MM.1S (cell line): ENCODE results near the gene CTBP1.

ENCODE experiments used
- DNase-seq: peaks from one replicate; pipeline ENCODE4 v3.0.0-alpha.2; 2015
- H2AFZ ChIP-seq: fragments of 300-600 bp; sonication (generic); 2 replicates; pipeline ENCODE4 v1.6.0; 2016; ENCODE audit warnings: antibody characterized with exemption, low read length
- H3F3A ChIP-seq: fragments of 300-600 bp; sonication (generic); 2 replicates; pipeline ENCODE4 v1.6.1; 2016; ENCODE audit warnings: mild to moderate bottlenecking, antibody characterized with exemption, low read length, moderate library complexity, mixed read lengths; ENCODE audit not compliant: insufficient read depth
- H3K27ac ChIP-seq: fragments of 300-600 bp; sonication (generic); 2 replicates; pipeline ENCODE4 v1.5.1; 2016; ENCODE audit warnings: mild to moderate bottlenecking, low read length
- H3K27me3 ChIP-seq: fragments of 300-600 bp; sonication (generic); replicated peaks from 2 replicates; pipeline ENCODE4 v1.6.0; 2016; ENCODE audit warnings: low read length; ENCODE audit not compliant: insufficient read depth
- H3K36me3 ChIP-seq: fragments of 300-600 bp; sonication (generic); replicated peaks from 2 replicates; pipeline ENCODE4 v1.6.1; 2016; ENCODE audit warnings: mild to moderate bottlenecking, low read length, mixed read lengths; ENCODE audit not compliant: insufficient read depth
- H3K4me1 ChIP-seq: fragments of 300-600 bp; sonication (generic); 2 replicates; pipeline ENCODE4 v1.6.1; 2016; ENCODE audit warnings: low read length, mixed read lengths
- H3K4me2 ChIP-seq: fragments of 300-600 bp; sonication (generic); 2 replicates; pipeline ENCODE4 v1.6.0; 2016; ENCODE audit warnings: low read depth, low read length
- H3K4me3 ChIP-seq: fragments of 300-600 bp; sonication (generic); 2 replicates; pipeline ENCODE4 v1.5.1; 2016; ENCODE audit warnings: low read length, mixed read lengths
- H3K79me2 ChIP-seq: fragments of 300-600 bp; sonication (generic); 2 replicates; pipeline ENCODE4 v1.6.1; 2016; ENCODE audit warnings: mixed run types, low read length, mixed read lengths
- H3K9ac ChIP-seq: fragments of 300-600 bp; sonication (generic); 2 replicates; pipeline ENCODE4 v1.6.1; 2016; ENCODE audit warnings: low read length, mixed read lengths
- H3K9me2 ChIP-seq: fragments of 300-600 bp; sonication (generic); replicated peaks from 2 replicates; pipeline ENCODE4 v1.6.1; 2016; ENCODE audit warnings: mild to moderate bottlenecking, low read length, mixed read lengths; ENCODE audit not compliant: insufficient read depth
- H3K9me3 ChIP-seq: fragments of 300-600 bp; sonication (generic); replicated peaks from 2 replicates; pipeline ENCODE4 v1.6.1; 2016; ENCODE audit warnings: mild to moderate bottlenecking, low read length, mixed read lengths; ENCODE audit not compliant: insufficient read depth
- H4K20me1 ChIP-seq: fragments of 300-600 bp; sonication (generic); 2 replicates; pipeline ENCODE4 v1.6.1; 2016; ENCODE audit warnings: mild to moderate bottlenecking, low read length, moderate library complexity, mixed read lengths; ENCODE audit not compliant: insufficient read depth
- EZH2 ChIP-seq: fragments of 300-600 bp; sonication (generic); optimal IDR thresholded peaks from 2 replicates; pipeline ENCODE3; 2017; ENCODE audit warnings: low read depth, mild to moderate bottlenecking, antibody characterized with exemption, low read length, mixed read lengths
- EZH2phosphoT487 ChIP-seq: fragments of 300-600 bp; sonication (generic); IDR thresholded peaks from 2 replicates; pipeline ENCODE4 v1.6.1; 2018; ENCODE audit warnings: antibody characterized with exemption, low read length
- TF ChIP-seq, protein P1 (sequence below): fragments of 300-600 bp; sonication (generic); IDR thresholded peaks from 2 replicates; pipeline ENCODE4 v1.5.1; 2016; ENCODE audit warnings: antibody characterized with exemption, low read length, mixed read lengths

The CTBP1 gene

DNA sequence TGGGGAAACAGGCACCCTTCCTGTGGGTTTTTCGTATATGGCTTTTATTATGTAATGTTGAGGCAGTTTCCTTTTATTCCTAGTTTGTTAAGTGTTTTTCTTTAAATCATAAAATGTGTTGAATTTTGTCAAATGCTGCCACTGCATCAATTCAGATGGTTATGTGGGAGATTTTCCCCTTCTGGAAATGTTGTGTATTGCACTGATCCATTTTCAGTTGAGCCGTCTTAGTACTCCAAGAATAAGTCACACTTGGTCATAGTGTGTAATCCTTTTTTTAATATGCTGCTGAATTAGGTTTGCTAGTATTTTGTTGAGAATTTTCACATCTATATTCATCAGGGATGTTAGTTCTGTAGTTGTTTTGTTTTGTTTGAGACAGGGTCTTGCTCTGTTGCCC, 9.5 kb upstream of the CTBP1 start:
- no peak for TF ChIP-seq EZH2
- no peak for TF ChIP-seq EZH2phosphoT487
- TF ChIP-seq, protein P1, sequence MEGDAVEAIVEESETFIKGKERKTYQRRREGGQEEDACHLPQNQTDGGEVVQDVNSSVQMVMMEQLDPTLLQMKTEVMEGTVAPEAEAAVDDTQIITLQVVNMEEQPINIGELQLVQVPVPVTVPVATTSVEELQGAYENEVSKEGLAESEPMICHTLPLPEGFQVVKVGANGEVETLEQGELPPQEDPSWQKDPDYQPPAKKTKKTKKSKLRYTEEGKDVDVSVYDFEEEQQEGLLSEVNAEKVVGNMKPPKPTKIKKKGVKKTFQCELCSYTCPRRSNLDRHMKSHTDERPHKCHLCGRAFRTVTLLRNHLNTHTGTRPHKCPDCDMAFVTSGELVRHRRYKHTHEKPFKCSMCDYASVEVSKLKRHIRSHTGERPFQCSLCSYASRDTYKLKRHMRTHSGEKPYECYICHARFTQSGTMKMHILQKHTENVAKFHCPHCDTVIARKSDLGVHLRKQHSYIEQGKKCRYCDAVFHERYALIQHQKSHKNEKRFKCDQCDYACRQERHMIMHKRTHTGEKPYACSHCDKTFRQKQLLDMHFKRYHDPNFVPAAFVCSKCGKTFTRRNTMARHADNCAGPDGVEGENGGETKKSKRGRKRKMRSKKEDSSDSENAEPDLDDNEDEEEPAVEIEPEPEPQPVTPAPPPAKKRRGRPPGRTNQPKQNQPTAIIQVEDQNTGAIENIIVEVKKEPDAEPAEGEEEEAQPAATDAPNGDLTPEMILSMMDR: no peak
- Histone ChIP-seq H3K27ac (no peak overlapping the region), H3K27me3 (no peaks in the 10 kb centered on the region)

DNA sequence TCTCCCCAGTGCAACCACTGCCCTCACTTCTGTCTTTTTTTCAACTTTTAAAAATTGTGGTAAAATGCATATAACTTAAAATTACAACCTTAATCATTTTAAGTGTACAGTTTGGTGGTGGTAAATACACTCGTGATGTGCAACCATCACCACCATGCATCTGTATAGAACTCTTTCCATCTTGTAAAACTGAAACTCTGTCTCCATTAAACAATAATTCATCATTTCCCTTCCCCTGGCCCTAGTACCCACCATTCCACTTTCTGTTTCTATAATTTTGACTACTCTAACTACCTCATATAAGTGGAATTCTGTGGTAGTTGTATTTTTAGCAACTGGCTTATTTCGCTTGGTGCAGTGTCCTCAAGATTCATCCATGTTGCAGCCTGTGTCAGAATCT, 6.8 kb upstream of the CTBP1 start:
- Histone ChIP-seq H3K9ac (no peak overlapping the region), H3F3A (no peaks in the 10 kb centered on the region), H3K4me2 (no peak overlapping the region), H3K4me1 (no peaks in the 10 kb centered on the region), H3K27me3 (no peaks in the 10 kb centered on the region), H3K79me2 (no peaks in the 10 kb centered on the region), H3K9me3 (no peaks in the 10 kb centered on the region), H3K4me3 (no peak overlapping the region), H4K20me1 (no peaks in the 10 kb centered on the region), H2AFZ (no peak overlapping the region), H3K9me2 (no peaks in the 10 kb centered on the region), H3K36me3 (no peaks in the 10 kb centered on the region), H3K27ac (no peak overlapping the region)
- no peak for DNase-seq
- no peak for TF ChIP-seq EZH2phosphoT487
- TF ChIP-seq, protein P1: no peak
- TF ChIP-seq EZH2: no peak

More for the DNA sequence above, 9.5 kb upstream of the CTBP1 start:
- H3K4me3 ChIP-seq: no peak overlapping the region
- no peak overlapping the region for H3K9ac ChIP-seq
- no peaks in the 10 kb centered on the region for H3K9me3 ChIP-seq
- H3K4me1 ChIP-seq: no peaks in the 10 kb centered on the region
- no peak overlapping the region for H3K4me2 ChIP-seq
- H4K20me1 ChIP-seq: no peaks in the 10 kb centered on the region
- no peaks in the 10 kb centered on the region for H3K79me2 ChIP-seq
- no peaks in the 10 kb centered on the region for H3F3A ChIP-seq
- H2AFZ ChIP-seq: no peak overlapping the region
- no peaks in the 10 kb centered on the region for H3K36me3 ChIP-seq
- no peaks in the 10 kb centered on the region for H3K9me2 ChIP-seq
- no peak for DNase-seq

DNA sequence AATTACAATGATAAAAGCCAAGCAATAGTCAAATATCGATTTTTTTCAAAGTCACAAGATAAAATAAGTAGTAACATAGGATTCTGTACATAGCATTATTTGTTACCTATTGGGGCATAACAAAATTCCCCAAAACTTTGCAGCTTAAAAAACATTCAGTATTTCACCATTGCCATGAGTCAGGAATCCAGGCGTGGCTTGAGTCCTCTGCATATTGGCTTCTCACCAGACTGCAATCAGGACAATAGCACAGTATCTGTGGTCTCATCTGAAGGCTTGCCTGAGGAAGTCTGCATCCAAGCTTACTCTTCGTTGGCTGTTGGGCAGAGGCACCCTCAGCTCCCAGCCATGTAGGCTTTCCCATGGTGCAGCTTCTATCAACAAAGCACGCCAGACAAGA, 6.2 kb upstream of the CTBP1 start:
- H3K4me3 ChIP-seq: no peak overlapping the region
- H2AFZ ChIP-seq: no peak overlapping the region
- no peaks in the 10 kb centered on the region for H3K9me3 ChIP-seq
- no peak overlapping the region for H3K9ac ChIP-seq
- peaks cover 1% of the 10 kb centered on the region for H3K79me2 ChIP-seq
- H3K9me2 ChIP-seq: no peaks in the 10 kb centered on the region
- 0 out of 2 replicates have a peak, but pooled peaks cover under 1% of the 10 kb centered on the region for H3K4me1 ChIP-seq
- no peaks in the 10 kb centered on the region for H3F3A ChIP-seq
- H4K20me1 ChIP-seq: no peaks in the 10 kb centered on the region
- no peaks in the 10 kb centered on the region for H3K27me3 ChIP-seq
- no peaks in the 10 kb centered on the region for H3K36me3 ChIP-seq
- TF ChIP-seq, protein P1: no peak
- TF ChIP-seq EZH2: no peak
- TF ChIP-seq EZH2phosphoT487: no peak
- no peak overlapping the region for H3K27ac ChIP-seq
- no peak overlapping the region for H3K4me2 ChIP-seq
- no peak for DNase-seq
